ENCODE results near the gene NGEF. TPM values are rescaled to one million over a fixed set of nuclear protein-coding genes. Genes with fewer than 3 reads are reported as not detected.

Gene NGEF
- polyA plus RNA-seq, 1 of the 3 experiments (the other 2 are of a cell fraction) = 1.4 TPM

DNA sequence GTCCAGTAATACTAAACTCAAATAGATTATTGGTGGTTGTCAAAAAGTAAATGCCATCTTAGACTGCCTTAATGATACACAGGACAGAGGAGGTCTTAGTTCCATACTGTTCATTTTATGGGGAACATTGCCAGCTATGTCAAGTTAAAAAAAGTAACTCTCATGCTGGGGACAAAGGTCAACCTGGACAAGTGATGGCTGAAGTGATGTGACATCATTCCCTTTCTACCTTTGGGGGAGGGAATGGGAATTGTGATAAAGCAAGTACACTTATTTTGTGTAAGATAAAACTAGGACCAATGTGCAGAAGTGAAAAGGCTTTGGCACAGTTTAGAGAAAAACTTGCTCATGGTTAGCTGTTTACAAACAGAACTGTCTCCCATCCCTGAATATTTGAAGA lies 167.0 kb downstream of the NGEF start:
- Histone ChIP-seq H3K9ac (no peak overlapping the region), H3K4me2 (no peak overlapping the region), H3K27ac (ENCODE audit: low read depth in 2 of 2, low read length in 1 of 2) (no peak overlapping the region), H3F3A (replicated peaks; ENCODE audit: insufficient read depth) (no peaks in the 10 kb centered on the region), H3K79me2 (ENCODE audit: insufficient read depth) (no peaks in the 10 kb centered on the region), H3K9me3 (no peaks in the 10 kb centered on the region), H3K9me2 (no peaks in the 10 kb centered on the region), H3K4me3 (ENCODE audit: low read depth in 2 of 2, low read length in 1 of 2) (no peak overlapping the region), H3K27me3 (ENCODE audit: insufficient read depth) (no peaks in the 10 kb centered on the region), H3K36me3 (replicated peaks in 1 of 2; ENCODE audit: control insufficient read depth in 1 of 2, insufficient read depth in 2 of 2, low read length in 1 of 2) (peaks cover 68 to 71% of the 10 kb centered on the region in 2 experiments), H2AFZ (ENCODE audit: low read depth) (no peak overlapping the region), H4K20me1 (ENCODE audit: insufficient read depth) (no peaks in the 10 kb centered on the region), H3K4me1 (ENCODE audit: control insufficient read depth in 1 of 2, insufficient read depth in 2 of 2, low read depth in 1 of 2, low read length in 1 of 2) (no peaks in the 10 kb centered on the region)
- CTCF ChIA-PET = interaction anchor here (0.6 kb wide), 1 partner anchor 185 kb away, joined by 3 read pairs; no protein-coding TSS in a partner anchor
- DNase-seq = no peak
- POLR2A ChIA-PET = no interaction called here
- TF ChIP-seq FOXJ3 (CRISPR knock-in tag; IDR thresholded peaks at IDR 0.05) (no peak), RAD21 (IDR thresholded peaks at IDR 0.05; ENCODE audit: low read length) (no peak), MAX (IDR thresholded peaks at IDR 0.05; ENCODE audit: low read depth) (no peak), MXI1 (IDR thresholded peaks at IDR 0.05; ENCODE audit: low read depth, low read length) (no peak), GATA2 (CRISPR knock-in tag; IDR thresholded peaks at IDR 0.05) (no peak), TCF12 (IDR thresholded peaks at IDR 0.05) (no peak), ELF1 (IDR thresholded peaks at IDR 0.05) (no peak), SIN3A (IDR thresholded peaks at IDR 0.05; ENCODE audit: borderline replicate concordance, low read depth, low read length) (no peak), RCOR1 (IDR thresholded peaks at IDR 0.05; ENCODE audit: low read length) (no peak), EZH2phosphoT487 (IDR thresholded peaks at IDR 0.05; ENCODE audit: borderline replicate concordance, low read depth) (no peak), NRF1 (IDR thresholded peaks at IDR 0.05; ENCODE audit: low read depth, low read length) (no peak), YY1 (IDR thresholded peaks at IDR 0.05; ENCODE audit: low read depth) (no peak), CTCF (IDR thresholded peaks at IDR 0.05) (no peak), RXRA (IDR thresholded peaks at IDR 0.05; ENCODE audit: borderline replicate concordance, low read depth) (no peak), FOXM1 (IDR thresholded peaks at IDR 0.05; ENCODE audit: low read depth) (no peak), MEF2A (IDR thresholded peaks at IDR 0.05; ENCODE audit: borderline replicate concordance, low read depth) (no peak), EP300 (IDR thresholded peaks at IDR 0.05; ENCODE audit: borderline replicate concordance in 1 of 2, low read depth in 1 of 2, low read length in 1 of 2) (no peak)
- TF ChIP-seq, protein P1, sequence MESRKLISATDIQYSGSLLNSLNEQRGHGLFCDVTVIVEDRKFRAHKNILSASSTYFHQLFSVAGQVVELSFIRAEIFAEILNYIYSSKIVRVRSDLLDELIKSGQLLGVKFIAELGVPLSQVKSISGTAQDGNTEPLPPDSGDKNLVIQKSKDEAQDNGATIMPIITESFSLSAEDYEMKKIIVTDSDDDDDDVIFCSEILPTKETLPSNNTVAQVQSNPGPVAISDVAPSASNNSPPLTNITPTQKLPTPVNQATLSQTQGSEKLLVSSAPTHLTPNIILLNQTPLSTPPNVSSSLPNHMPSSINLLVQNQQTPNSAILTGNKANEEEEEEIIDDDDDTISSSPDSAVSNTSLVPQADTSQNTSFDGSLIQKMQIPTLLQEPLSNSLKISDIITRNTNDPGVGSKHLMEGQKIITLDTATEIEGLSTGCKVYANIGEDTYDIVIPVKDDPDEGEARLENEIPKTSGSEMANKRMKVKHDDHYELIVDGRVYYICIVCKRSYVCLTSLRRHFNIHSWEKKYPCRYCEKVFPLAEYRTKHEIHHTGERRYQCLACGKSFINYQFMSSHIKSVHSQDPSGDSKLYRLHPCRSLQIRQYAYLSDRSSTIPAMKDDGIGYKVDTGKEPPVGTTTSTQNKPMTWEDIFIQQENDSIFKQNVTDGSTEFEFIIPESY (IDR thresholded peaks at IDR 0.05; ENCODE audit: borderline replicate concordance, low read depth) = no peak
